ENCODE results near the gene LEKR1. TPM values are rescaled to one million over a fixed set of nuclear protein-coding genes. Genes with fewer than 3 reads are reported as not detected.

The LEKR1 gene
- total RNA-seq, 1 donor from 2014 or later, result 5.8 TPM

GRCh38 chr3:156834962-156835535 lies 8.9 kb downstream of the LEKR1 start:
- H3K27me3 ChIP-seq (ENCODE audit: low read depth), result no peaks in the 10 kb centered on the region
- H3K4me1 ChIP-seq, result no peaks in the 10 kb centered on the region
- H3K9me3 ChIP-seq, result no peaks in the 10 kb centered on the region
- ATAC-seq (no peak), DNase-seq (no peak)
- intact Hi-C loops (cut with DNase I), result no loop called here
- H3K36me3 ChIP-seq, result no peaks in the 10 kb centered on the region
- H3K4me3 ChIP-seq, result no peak overlapping the region
- H3K27ac ChIP-seq, result no peak overlapping the region
- TF ChIP-seq, protein P1, sequence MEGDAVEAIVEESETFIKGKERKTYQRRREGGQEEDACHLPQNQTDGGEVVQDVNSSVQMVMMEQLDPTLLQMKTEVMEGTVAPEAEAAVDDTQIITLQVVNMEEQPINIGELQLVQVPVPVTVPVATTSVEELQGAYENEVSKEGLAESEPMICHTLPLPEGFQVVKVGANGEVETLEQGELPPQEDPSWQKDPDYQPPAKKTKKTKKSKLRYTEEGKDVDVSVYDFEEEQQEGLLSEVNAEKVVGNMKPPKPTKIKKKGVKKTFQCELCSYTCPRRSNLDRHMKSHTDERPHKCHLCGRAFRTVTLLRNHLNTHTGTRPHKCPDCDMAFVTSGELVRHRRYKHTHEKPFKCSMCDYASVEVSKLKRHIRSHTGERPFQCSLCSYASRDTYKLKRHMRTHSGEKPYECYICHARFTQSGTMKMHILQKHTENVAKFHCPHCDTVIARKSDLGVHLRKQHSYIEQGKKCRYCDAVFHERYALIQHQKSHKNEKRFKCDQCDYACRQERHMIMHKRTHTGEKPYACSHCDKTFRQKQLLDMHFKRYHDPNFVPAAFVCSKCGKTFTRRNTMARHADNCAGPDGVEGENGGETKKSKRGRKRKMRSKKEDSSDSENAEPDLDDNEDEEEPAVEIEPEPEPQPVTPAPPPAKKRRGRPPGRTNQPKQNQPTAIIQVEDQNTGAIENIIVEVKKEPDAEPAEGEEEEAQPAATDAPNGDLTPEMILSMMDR (IDR thresholded peaks at IDR 0.05), result no peak

- Histone ChIP-seq H3K27me3 (ENCODE audit: low read depth) (no peaks in the 10 kb centered on the region), H3K4me3 (no peak overlapping the region), H3K27ac (no peak overlapping the region), H3K9me3 (no peaks in the 10 kb centered on the region), H3K4me1 (no peaks in the 10 kb centered on the region), H3K36me3 (no peaks in the 10 kb centered on the region)
- TF ChIP-seq, protein P1 (IDR thresholded peaks at IDR 0.05), result no peak
- DNase-seq, result no peak
- intact Hi-C loops (cut with DNase I), result no loop called here
- ATAC-seq, result no peak
Measured at GRCh38 chr3:156836701-156837100, 10.5 kb downstream of the LEKR1 start.

- no peaks in the 10 kb centered on the region for H3K9me3 ChIP-seq
- intact Hi-C loops (cut with DNase I), result no loop called here
- ATAC-seq (no peak), DNase-seq (no peak)
- no peaks in the 10 kb centered on the region for H3K36me3 ChIP-seq
- no peak overlapping the region for H3K4me3 ChIP-seq
- TF ChIP-seq, protein P1 (IDR thresholded peaks at IDR 0.05), result no peak
- H3K27ac ChIP-seq, result no peak overlapping the region
- H3K27me3 ChIP-seq (ENCODE audit: low read depth), result no peaks in the 10 kb centered on the region
- H3K4me1 ChIP-seq, result no peaks in the 10 kb centered on the region
Measured at GRCh38 chr3:156837115-156837514, 11.0 kb downstream of the LEKR1 start.

- intact Hi-C loops (cut with DNase I), result no loop called here
Measured at GRCh38 chr3:156838035-156838434, 11.9 kb downstream of the LEKR1 start.

DNA sequence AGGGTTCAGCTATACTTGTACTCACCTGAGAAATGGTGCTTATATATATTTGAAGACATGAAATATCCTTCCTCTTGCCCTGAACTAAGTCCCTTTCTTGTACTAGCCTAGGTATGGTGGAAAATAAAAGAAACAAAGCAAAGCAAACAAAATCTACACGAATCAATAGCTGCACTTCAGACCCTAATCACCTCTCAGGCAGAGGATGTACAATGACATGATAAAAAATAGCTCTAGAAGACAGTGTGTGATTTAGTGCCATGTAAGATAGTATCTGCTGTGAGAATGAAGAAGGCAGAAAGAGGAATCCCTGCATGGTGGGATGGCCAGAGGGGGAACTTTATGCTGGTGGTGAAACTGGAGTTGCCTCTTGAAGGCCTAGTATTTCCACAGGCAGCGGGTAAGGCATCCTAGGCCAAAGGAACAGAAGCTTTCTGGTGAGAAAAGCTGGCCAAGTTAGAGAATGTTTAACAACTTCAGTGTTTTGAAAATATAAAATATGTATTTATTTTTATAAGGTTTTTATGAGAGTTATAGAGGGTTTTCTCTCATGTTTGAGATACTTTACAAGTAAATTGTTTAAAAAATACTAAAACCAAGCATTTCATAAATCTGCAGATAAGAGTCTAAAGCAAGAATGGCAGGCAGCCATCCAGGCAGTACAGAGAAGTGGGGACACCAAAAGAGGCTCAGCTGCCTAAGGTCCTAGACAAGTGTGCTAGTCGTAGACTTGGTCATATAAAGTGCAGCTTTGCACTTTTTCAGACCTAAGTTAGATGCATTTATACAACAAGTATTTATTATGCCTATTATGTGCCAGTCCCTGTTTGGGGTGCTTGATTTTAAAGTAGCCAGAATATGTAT lies 14.9 kb downstream of the LEKR1 start:
- intact Hi-C loops (cut with DNase I), result no loop called here
- H3K4me1 ChIP-seq, result no peaks in the 10 kb centered on the region
- no peak overlapping the region for H3K4me3 ChIP-seq
- H3K9me3 ChIP-seq, result no peaks in the 10 kb centered on the region
- no peak for DNase-seq
- ATAC-seq, result no peak
- no peaks in the 10 kb centered on the region for H3K27me3 ChIP-seq (ENCODE audit: low read depth)
- TF ChIP-seq, protein P1 (IDR thresholded peaks at IDR 0.05), result no peak
- no peak overlapping the region for H3K27ac ChIP-seq
- H3K36me3 ChIP-seq, result no peaks in the 10 kb centered on the region

More at GRCh38 chr3:156838035-156838434, 11.9 kb downstream of the LEKR1 start:
- Histone ChIP-seq H3K27ac (no peak overlapping the region), H3K9me3 (no peaks in the 10 kb centered on the region), H3K4me1 (no peaks in the 10 kb centered on the region), H3K4me3 (no peak overlapping the region), H3K27me3 (ENCODE audit: low read depth) (no peaks in the 10 kb centered on the region), H3K36me3 (no peaks in the 10 kb centered on the region)
- DNase-seq (no peak), ATAC-seq (no peak)
- TF ChIP-seq, protein P1 (IDR thresholded peaks at IDR 0.05), result no peak

Data from lower lobe of right lung (tissue), 2 donors.